GM13976 (cell line): ENCODE results near the gene MSANTD3.

Source experiments
- DNase-seq: peaks from one replicate; pipeline ENCODE4 v3.0.0; 2012; ENCODE audit warnings: low spot score
- CTCF ChIP-seq: IDR thresholded peaks from 2 replicates; pipeline ENCODE4 v1.5.1; 2012; ENCODE audit warnings: borderline replicate concordance, mild to moderate bottlenecking; ENCODE audit not compliant: insufficient read depth; ENCODE audit errors: extremely low read depth, missing control alignments, control extremely low read depth
- in situ Hi-C: fragments of 300-500 bp; cut with MboI; formaldehyde crosslinking; loops from one replicate; pipeline ENCODE4 v1.12.0; 2022; ENCODE audit warnings: low sequenced_read_pairs, mixed read lengths, inconsistent platforms; ENCODE audit not compliant: unreplicated experiment

Gene MSANTD3

GRCh38 chr9:100449420-100449819 lies 22.5 kb downstream of the MSANTD3 start:
- no peak for TF ChIP-seq CTCF
- peak; percentile 50 for DNase-seq
- in situ Hi-C loops, result no loop called here

- no peak for TF ChIP-seq CTCF
- in situ Hi-C loops, result no loop called here
- DNase-seq, result no peak
Observed at GRCh38 chr9:100452894-100453293, 26.0 kb downstream of the MSANTD3 start.

- DNase-seq, result no peak
- in situ Hi-C loops, result no loop called here
- no peak for TF ChIP-seq CTCF
Observed at GRCh38 chr9:100455470-100455869, 28.5 kb downstream of the MSANTD3 start.

- in situ Hi-C loops, result no loop called here
- no peak for TF ChIP-seq CTCF
- no peak for DNase-seq
Observed at GRCh38 chr9:100457517-100457916, 30.6 kb downstream of the MSANTD3 start.

- no peak for DNase-seq
- in situ Hi-C loops, result no loop called here
- TF ChIP-seq CTCF, result no peak
Observed at GRCh38 chr9:100459963-100460362, 33.0 kb downstream of the MSANTD3 start.

GRCh38 chr9:100465274-100465673 lies 38.3 kb downstream of the MSANTD3 start:
- DNase-seq, result no peak
- no peak for TF ChIP-seq CTCF
- in situ Hi-C loops, result no loop called here

- in situ Hi-C loops, result no loop called here
- TF ChIP-seq CTCF, result no peak
- DNase-seq, result no peak
Observed at GRCh38 chr9:100465761-100466160, 38.8 kb downstream of the MSANTD3 start.
